ENCODE measurements around the gene PTDSS2.

The PTDSS2 gene

GRCh38 chr11:536841-537621 is 87.0 kb downstream of the PTDSS2 start, which contains the start of gene LRRC56:
Gene LRRC56, plus strand, starts transcription at chr11:537527. Its CDS starts 3,158 bp downstream, at chr11:540685.
- H3K4me1 Mint-ChIP-seq: peaks cover 21% of the 10 kb centered on the region
- peaks cover 17% of the 10 kb centered on the region for H3K36me3 Mint-ChIP-seq
- peak within 1 kb of the TSS; percentile 87 for H3K27ac Mint-ChIP-seq
- DNase-seq (ENCODE audit: low spot score in 2 of 2): peak; percentile 92 to 93
- H3K9me3 Mint-ChIP-seq: no peaks in the 10 kb centered on the region
- peak; percentile 60 for ATAC-seq
- H3K4me3 Mint-ChIP-seq: peak within 1 kb of the TSS; percentile 84

GRCh38 chr11:537622-538430 is 87.7 kb downstream of the PTDSS2 start:
- Mint-ChIP-seq H3K27ac (peak overlapping the region; percentile 73), H3K36me3 (peaks cover 9% of the 10 kb centered on the region)

GRCh38 chr11:538431-539051 is 88.5 kb downstream of the PTDSS2 start:
- H3K36me3 Mint-ChIP-seq: peaks cover 6% of the 10 kb centered on the region
- H3K27ac Mint-ChIP-seq: peak overlapping the region; percentile 73
- H3K9me3 Mint-ChIP-seq: no peaks in the 10 kb centered on the region
- DNase-seq (ENCODE audit: low spot score in 2 of 2) (peak in 1 of 2 donors; percentile 54), ATAC-seq (no peak)
- H3K4me1 Mint-ChIP-seq: peaks cover 17% of the 10 kb centered on the region
- H3K4me3 Mint-ChIP-seq: peak overlapping the region; percentile 84

More at GRCh38 chr11:537622-538430, 87.7 kb downstream of the PTDSS2 start:
- Mint-ChIP-seq H3K4me3 (peak overlapping the region; percentile 84), H3K4me1 (peaks cover 17% of the 10 kb centered on the region), H3K9me3 (no peaks in the 10 kb centered on the region)
- DNase-seq (ENCODE audit: low spot score in 2 of 2): peak in 1 of 2 donors; percentile 61
- ATAC-seq: no peak

GRCh38 chr11:539971-540481 is 89.9 kb downstream of the PTDSS2 start:
- peaks cover 6% of the 10 kb centered on the region for H3K36me3 Mint-ChIP-seq
- H3K9me3 Mint-ChIP-seq: no peaks in the 10 kb centered on the region
- no peak overlapping the region for H3K4me3 Mint-ChIP-seq
- DNase-seq (ENCODE audit: low spot score in 2 of 2) (no peak), ATAC-seq (no peak)
- peaks cover 17% of the 10 kb centered on the region for H3K4me1 Mint-ChIP-seq
- no peak overlapping the region for H3K27ac Mint-ChIP-seq
